B cell (primary cell): Measurements from ENCODE around the gene CACNA1H. TPM values are rescaled to one million over a fixed set of nuclear protein-coding genes. Genes with fewer than 3 reads are reported as not detected.
"Not testable (repeated sequence)": the region's sequence is repeated elsewhere in the genome, so short reads cannot be mapped to it uniquely, and the experiment has no call there.

Experiments
- ATAC-seq: fragments of 200-7000 bp; cut with Tn5 transposase; one replicate; pipeline ENCODE4 v1.10.0; 2021; ENCODE audit warnings: low read depth, mild to moderate bottlenecking, moderate number of reproducible peaks, moderate library complexity
- CTCF ChIA-PET: fragments of 350-600 bp; sonication (Branson Sonifier 250); formaldehyde crosslinking; loops from one replicate; lab custom pipeline; 2021; ENCODE audit warnings: antibody characterized with exemption, inconsistent platforms; lab: Charles Lee
- POLR2A ChIA-PET: fragments of 350-600 bp; sonication (Branson Sonifier 250); formaldehyde crosslinking; loops from one replicate; lab custom pipeline; 2021; ENCODE audit warnings: antibody characterized with exemption; lab: Charles Lee
- DNase-seq: peaks from one replicate; pipeline ENCODE4 v3.0.0; 2013
- H2AFZ ChIP-seq: 2 replicates; pipeline ENCODE4 v1.6.1; 2012; ENCODE audit warnings: mild to moderate bottlenecking, low read depth, low read length; ENCODE audit not compliant: insufficient read depth, poor library complexity, severe bottlenecking
- H3K27ac ChIP-seq, 2 donors: 1 replicate in 1 of 2; 2 replicates in 1 of 2; pipeline ENCODE4 v1.5.1; 2012 to 2013; ENCODE audit warnings: low read length in 2 of 2, mild to moderate bottlenecking in 2 of 2, moderate library complexity in 1 of 2
- H3K27me3 ChIP-seq, 4 experiments: fragments of 200-600 bp in 1 of 4; sonication (generic) in 1 of 4; replicated peaks in 1 of 4; 1 replicate in 2 of 4; 2 replicates in 2 of 4; pipeline versions ENCODE4 v1.6.1 to v1.7.0; 2013 to 2016; ENCODE audit warnings: low read length in 3 of 4, mild to moderate bottlenecking in 2 of 4, mixed read lengths in 1 of 4, moderate library complexity in 1 of 4; ENCODE audit not compliant: insufficient read depth in 4 of 4, control insufficient read depth in 3 of 4; ENCODE audit errors: control extremely low read depth in 1 of 4
- H3K36me3 ChIP-seq, 2 experiments: replicated peaks in 1 of 2; 1 replicate in 1 of 2; 2 replicates in 1 of 2; pipeline versions ENCODE4 v1.6.1 to v1.7.1; 2013; ENCODE audit warnings: low read length in 1 of 2; ENCODE audit not compliant: insufficient read depth in 2 of 2, control insufficient read depth in 1 of 2; ENCODE audit errors: control extremely low read depth in 1 of 2, extremely low read depth in 1 of 2
- H3K4me1 ChIP-seq, 2 donors: fragments of 200-600 bp in 1 of 2; sonication (generic) in 1 of 2; 1 replicate in 1 of 2; 2 replicates in 1 of 2; pipeline versions ENCODE4 v1.5.1 to v1.6.1; 2013 to 2017; ENCODE audit warnings: low read length in 2 of 2; ENCODE audit not compliant: control insufficient read depth in 2 of 2, insufficient read depth in 2 of 2
- H3K4me2 ChIP-seq: replicated peaks from 2 replicates; pipeline ENCODE3; 2012; ENCODE audit warnings: mild to moderate bottlenecking, low read depth, low read length; ENCODE audit not compliant: poor library complexity, severe bottlenecking
- H3K4me3 ChIP-seq, 5 experiments: fragments of 200-600 bp in 1 of 5; sonication (generic) in 1 of 5; 1 replicate in 3 of 5; 2 replicates in 2 of 5; pipeline versions ENCODE4 v1.5.1 to v1.7.0; 2011 to 2016; ENCODE audit warnings: low read length in 4 of 5, mild to moderate bottlenecking in 4 of 5, low read depth in 2 of 5, control low read depth in 1 of 5, moderate library complexity in 1 of 5; ENCODE audit not compliant: insufficient read depth in 1 of 5; ENCODE audit errors: control extremely low read depth in 1 of 5, extremely low read depth in 1 of 5
- H3K79me2 ChIP-seq: fragments of 200-600 bp; sonication (generic); one replicate; pipeline ENCODE4 v1.6.0; 2016; ENCODE audit warnings: low read length; ENCODE audit not compliant: control insufficient read depth, insufficient read depth
- H3K9ac ChIP-seq: fragments of 200-600 bp; sonication (generic); 2 replicates; pipeline ENCODE4 v1.6.1; 2017; ENCODE audit warnings: mild to moderate bottlenecking, low read length, moderate library complexity
- H3K9me3 ChIP-seq, 3 donors: one replicate each; pipeline versions ENCODE4 v1.6.1 to v1.7.1; 2013; ENCODE audit warnings: low read length in 2 of 3; ENCODE audit not compliant: control insufficient read depth in 2 of 3, insufficient read depth in 1 of 3; ENCODE audit errors: control extremely low read depth in 1 of 3
- H4K20me1 ChIP-seq: 2 replicates; pipeline ENCODE4 v1.6.0; 2012; ENCODE audit warnings: mild to moderate bottlenecking, low read length; ENCODE audit not compliant: insufficient read depth, control insufficient read depth, poor library complexity, severe bottlenecking
- H3K27ac Mint-ChIP-seq: one replicate; pipeline ENCODE4 v1.8.0; 2021; ENCODE audit warnings: mixed read lengths
- H3K27me3 Mint-ChIP-seq: one replicate; pipeline ENCODE4 v1.8.0; 2021; ENCODE audit warnings: mixed read lengths
- H3K4me1 Mint-ChIP-seq: one replicate; pipeline ENCODE4 v1.8.0; 2021; ENCODE audit warnings: mixed read lengths
- H3K4me3 Mint-ChIP-seq: one replicate; pipeline ENCODE4 v1.8.0; 2021; ENCODE audit warnings: mixed read lengths
- H3K9me3 Mint-ChIP-seq: one replicate; pipeline ENCODE4 v1.8.0; 2022; ENCODE audit warnings: mixed read lengths; ENCODE audit not compliant: insufficient read depth
- EZH2 ChIP-seq: IDR thresholded peaks from 2 replicates; pipeline ENCODE4 v1.6.1; 2012; ENCODE audit warnings: borderline replicate concordance, low read depth, mild to moderate bottlenecking, moderate library complexity, low read length; ENCODE audit not compliant: insufficient read depth, poor library complexity, severe bottlenecking
- WGBS: methylation state at CpG from one replicate; pipeline ENCODE4 v1.1.5; 2013; ENCODE audit warnings: missing lambda C conversion rate; ENCODE audit not compliant: insufficient coverage; 5-methylcytosine and 5-hydroxymethylcytosine counted together
- intact Hi-C: fragments of 100-400 bp; cut with micrococcal nuclease; formaldehyde crosslinking; loops from one replicate; pipeline ENCODE4 v1.10.0; 2022
- polyA plus RNA-seq: library from polyadenylated mRNA; depleted of rRNA; stranded (reverse); fragments of >200 nt; gene quantifications from 2 replicates; pipeline ENCODE4 v1.2.3, GENCODE V29; 2012
- total RNA-seq, 2 donors: library from RNA; stranded (reverse); fragments of 120-200 nt in 1 of 2; gene quantifications; 1 replicate in 1 of 2; 2 replicates in 1 of 2; pipeline versions ENCODE4 v1.2.3 to v1.2.4, GENCODE V29; 2013 to 2022
- TF ChIP-seq, protein P1 (sequence below): fragments of 200-600 bp; IDR thresholded peaks from one replicate; pipeline ENCODE4 v1.8.0; 2022; ENCODE audit warnings: antibody characterized with exemption, mild to moderate bottlenecking

The CACNA1H gene
- total and polyA plus RNA-seq, 2 donors (not counting 1 experiment from before 2014, with no cell fraction given): 0.05 to 0.10 TPM

DNA sequence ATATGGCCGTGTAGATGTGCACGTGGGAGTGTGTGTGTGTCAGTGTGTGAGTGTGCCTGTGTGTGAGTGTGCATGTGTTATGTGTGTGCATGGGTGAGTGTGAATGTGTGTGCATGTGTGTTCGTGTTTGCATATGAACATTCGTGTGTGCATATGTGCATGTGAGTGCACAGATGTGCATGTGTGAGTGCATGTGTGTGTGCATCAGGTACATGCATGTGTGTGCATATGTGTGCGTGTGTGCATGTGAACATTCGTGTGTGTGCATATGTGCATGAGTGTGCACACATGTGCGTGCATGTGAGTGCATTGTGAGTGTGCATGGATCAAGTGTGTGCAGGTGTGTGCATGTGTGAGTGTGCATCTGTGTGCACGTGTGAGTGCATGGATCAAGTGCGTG, 85.1 kb downstream of the CACNA1H start:
- ATAC-seq (no peak), DNase-seq (no peak)
- intact Hi-C loops: no loop called here
- H3K36me3 ChIP-seq: no peaks in the 10 kb centered on the region
- no peak overlapping the region for H3K4me3 ChIP-seq
- H4K20me1 ChIP-seq: no peaks in the 10 kb centered on the region
- no peaks in the 10 kb centered on the region for H3K9me3 ChIP-seq
- H3K9ac ChIP-seq: no peak overlapping the region
- H3K27ac ChIP-seq: no peak overlapping the region
- no peak for TF ChIP-seq EZH2
- TF ChIP-seq, protein P1, sequence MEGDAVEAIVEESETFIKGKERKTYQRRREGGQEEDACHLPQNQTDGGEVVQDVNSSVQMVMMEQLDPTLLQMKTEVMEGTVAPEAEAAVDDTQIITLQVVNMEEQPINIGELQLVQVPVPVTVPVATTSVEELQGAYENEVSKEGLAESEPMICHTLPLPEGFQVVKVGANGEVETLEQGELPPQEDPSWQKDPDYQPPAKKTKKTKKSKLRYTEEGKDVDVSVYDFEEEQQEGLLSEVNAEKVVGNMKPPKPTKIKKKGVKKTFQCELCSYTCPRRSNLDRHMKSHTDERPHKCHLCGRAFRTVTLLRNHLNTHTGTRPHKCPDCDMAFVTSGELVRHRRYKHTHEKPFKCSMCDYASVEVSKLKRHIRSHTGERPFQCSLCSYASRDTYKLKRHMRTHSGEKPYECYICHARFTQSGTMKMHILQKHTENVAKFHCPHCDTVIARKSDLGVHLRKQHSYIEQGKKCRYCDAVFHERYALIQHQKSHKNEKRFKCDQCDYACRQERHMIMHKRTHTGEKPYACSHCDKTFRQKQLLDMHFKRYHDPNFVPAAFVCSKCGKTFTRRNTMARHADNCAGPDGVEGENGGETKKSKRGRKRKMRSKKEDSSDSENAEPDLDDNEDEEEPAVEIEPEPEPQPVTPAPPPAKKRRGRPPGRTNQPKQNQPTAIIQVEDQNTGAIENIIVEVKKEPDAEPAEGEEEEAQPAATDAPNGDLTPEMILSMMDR: no peak
- Mint-ChIP-seq H3K4me3 (no peak overlapping the region), H3K27me3 (no peaks in the 10 kb centered on the region), H3K9me3 (no peaks in the 10 kb centered on the region), H3K27ac (no peak overlapping the region), H3K4me1 (peaks cover 2% of the 10 kb centered on the region)
- ChIA-PET POLR2A (no interaction called here), CTCF (no interaction called here)
- no peak overlapping the region for H2AFZ ChIP-seq
- no peak overlapping the region for H3K4me2 ChIP-seq
- no peaks in the 10 kb centered on the region for H3K79me2 ChIP-seq
- no peaks in the 10 kb centered on the region for H3K4me1 ChIP-seq
- 89% methylated on average over 9 of the region's 9 CpGs for WGBS
- no peaks in the 10 kb centered on the region for H3K27me3 ChIP-seq

DNA sequence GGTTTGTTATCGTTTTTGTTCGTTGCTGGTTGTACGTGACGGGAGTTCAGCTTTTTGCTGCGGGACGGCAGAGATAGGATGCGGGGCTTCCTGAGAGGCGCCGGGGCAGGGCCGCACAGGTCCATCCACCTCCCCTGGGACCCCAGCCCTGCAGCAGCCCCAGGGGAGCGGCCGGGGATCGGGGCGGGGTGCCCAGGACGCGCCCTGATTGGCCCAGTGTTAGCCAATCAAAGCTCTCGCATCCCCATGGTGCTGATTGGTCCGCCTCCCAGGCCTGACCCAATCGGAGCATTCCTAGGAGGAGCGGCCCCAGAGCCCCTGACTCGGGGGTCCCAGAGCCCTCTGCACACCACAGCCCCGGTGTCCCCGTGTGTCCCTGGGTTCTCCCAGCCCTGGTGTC, 86.0 kb downstream of the CACNA1H start:
- H4K20me1 ChIP-seq, H3K27me3 ChIP-seq, H3K9me3 Mint-ChIP-seq, CTCF ChIA-PET, H3K4me3 ChIP-seq, H3K4me1 ChIP-seq, ATAC-seq, H3K27ac ChIP-seq, DNase-seq, H3K79me2 ChIP-seq, H3K36me3 ChIP-seq, POLR2A ChIA-PET, H3K4me2 ChIP-seq, H3K27me3 Mint-ChIP-seq, H3K9ac ChIP-seq, H3K27ac Mint-ChIP-seq, H3K4me3 Mint-ChIP-seq, H3K9me3 ChIP-seq, H2AFZ ChIP-seq, intact Hi-C loops, H3K4me1 Mint-ChIP-seq: not testable (repeated sequence)
- 78% methylated on average over 10 of the region's 23 CpGs for WGBS

DNA sequence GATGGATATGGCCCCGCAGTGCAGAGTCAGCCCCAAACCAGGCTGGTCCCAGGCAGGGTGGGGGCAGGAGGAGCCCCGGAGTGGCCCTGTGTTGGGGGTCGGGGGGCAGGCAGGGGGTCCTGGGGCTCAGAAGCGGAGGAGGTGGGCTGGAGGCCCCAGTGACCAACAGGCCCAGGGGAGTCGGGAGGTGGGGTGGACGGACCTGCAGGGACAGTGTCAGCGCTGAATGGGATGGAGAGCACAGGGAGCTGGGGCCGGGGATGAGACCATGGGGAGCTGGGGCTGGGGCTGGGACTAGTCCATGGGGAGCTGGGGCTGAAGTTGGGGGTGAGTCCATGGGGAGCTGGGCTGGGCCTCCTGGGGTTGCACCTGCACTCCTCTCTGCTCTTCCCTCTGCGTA, 86.7 kb downstream of the CACNA1H start:
- not testable (repeated sequence) for H3K27ac Mint-ChIP-seq, DNase-seq

More for the DNA sequence above, 86.7 kb downstream of the CACNA1H start:
- POLR2A ChIA-PET, ATAC-seq, H4K20me1 ChIP-seq, H3K9me3 Mint-ChIP-seq, CTCF ChIA-PET, H3K27me3 Mint-ChIP-seq, H3K27me3 ChIP-seq, H3K4me3 ChIP-seq, H3K36me3 ChIP-seq, H3K9ac ChIP-seq, H3K27ac ChIP-seq, H3K4me1 Mint-ChIP-seq, H3K4me2 ChIP-seq, H3K4me3 Mint-ChIP-seq, intact Hi-C loops, H2AFZ ChIP-seq, H3K4me1 ChIP-seq, H3K79me2 ChIP-seq, H3K9me3 ChIP-seq: not testable (repeated sequence)
- 71% methylated on average over 5 of the region's 9 CpGs for WGBS
